IPS-18a (cell line): ENCODE data around the gene KLHDC1.
A peak's percentile ranks its signal among the peaks of the same experiment; 100 is the strongest.
"Not testable (repeated sequence)": the region's sequence is repeated elsewhere in the genome, so short reads cannot be mapped to it uniquely, and the experiment has no call there.

Experiments
- H3K27ac ChIP-seq: one replicate; pipeline ENCODE4 v1.5.1; 2013; ENCODE audit warnings: low read length
- H3K27me3 ChIP-seq: one replicate; pipeline ENCODE4 v1.6.1; 2013; ENCODE audit warnings: mild to moderate bottlenecking, low read length; ENCODE audit not compliant: control insufficient read depth, insufficient read depth
- H3K36me3 ChIP-seq: one replicate; pipeline ENCODE4 v1.6.1; 2013; ENCODE audit warnings: low read depth, low read length; ENCODE audit not compliant: control insufficient read depth
- H3K4me1 ChIP-seq: one replicate; pipeline ENCODE4 v1.6.1; 2013; ENCODE audit warnings: low read depth, low read length; ENCODE audit not compliant: control insufficient read depth
- H3K4me3 ChIP-seq: one replicate; pipeline ENCODE4 v1.5.1; 2013; ENCODE audit warnings: low read length
- H3K9ac ChIP-seq: one replicate; pipeline ENCODE4 v1.6.1; 2013; ENCODE audit warnings: mild to moderate bottlenecking, low read length, moderate library complexity
- H3K9me3 ChIP-seq: one replicate; pipeline ENCODE4 v1.6.1; 2013; ENCODE audit warnings: low read depth, low read length; ENCODE audit not compliant: control insufficient read depth

KLHDC1 gene

DNA sequence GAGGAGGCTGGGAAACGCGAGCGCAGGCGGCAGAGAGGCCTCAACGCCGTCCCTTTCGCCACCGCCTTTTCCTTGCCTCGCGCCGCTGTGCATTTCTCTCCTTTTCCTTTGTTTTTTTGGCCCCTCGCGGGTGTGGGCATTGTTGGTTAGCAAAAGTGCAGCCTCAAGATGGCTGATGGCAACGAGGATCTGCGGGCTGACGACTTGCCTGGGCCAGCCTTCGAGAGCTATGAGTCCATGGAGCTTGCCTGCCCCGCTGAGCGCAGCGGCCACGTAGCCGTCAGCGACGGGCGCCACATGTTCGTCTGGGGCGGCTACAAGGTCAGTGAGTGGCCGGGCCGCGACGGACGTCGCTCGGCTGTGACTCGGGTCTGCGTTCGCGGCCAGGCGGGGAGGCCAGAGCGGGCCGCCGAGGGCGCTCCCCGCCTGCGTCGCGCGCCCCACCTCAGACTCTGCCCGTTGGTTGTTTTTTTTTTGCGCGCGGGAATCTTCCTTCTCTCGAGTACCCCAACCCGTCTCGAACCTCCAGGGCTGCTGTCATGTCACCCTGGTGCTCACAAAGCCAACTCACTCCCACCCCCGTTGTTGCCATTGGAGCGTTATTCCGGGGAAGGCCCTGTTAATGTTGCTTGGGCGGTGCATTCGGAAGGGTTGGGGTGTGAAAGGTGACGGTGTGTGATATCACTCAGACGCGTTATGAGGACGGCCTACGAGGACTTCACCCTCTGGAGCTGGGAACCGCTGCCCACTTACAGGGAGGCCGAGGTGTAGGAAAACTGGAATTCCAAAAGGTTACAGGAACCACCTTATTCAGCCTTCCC is 75.6 kb downstream of the KLHDC1 start:
- no peaks in the 10 kb centered on the region for H3K27me3 ChIP-seq
- H3K27ac ChIP-seq = peak overlapping the region; percentile 38
- peak overlapping the region; percentile 85 for H3K4me3 ChIP-seq
- H3K4me1 ChIP-seq = peaks cover 11% of the 10 kb centered on the region
- peak overlapping the region; percentile 91 for H3K9ac ChIP-seq
- H3K9me3 ChIP-seq = no peaks in the 10 kb centered on the region
- no peaks in the 10 kb centered on the region for H3K36me3 ChIP-seq

DNA sequence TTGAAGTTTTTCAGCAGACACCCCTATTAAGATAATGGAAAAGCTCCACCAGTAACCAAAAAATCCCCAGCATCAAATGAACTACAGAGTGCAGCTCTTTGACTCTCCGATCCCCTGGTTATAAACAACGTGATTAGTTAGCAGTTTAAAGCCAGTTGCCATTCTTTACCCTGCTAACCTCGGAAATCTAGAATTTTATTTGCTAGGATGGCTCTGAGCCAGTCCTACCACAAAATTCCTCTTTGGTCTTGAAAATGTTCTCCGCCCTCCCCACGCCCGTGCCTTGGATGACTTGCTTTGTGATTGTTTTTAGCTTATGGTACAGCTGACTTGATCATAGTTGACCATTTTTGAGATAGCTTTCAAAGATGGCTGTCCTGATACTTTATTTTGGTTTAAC is 76.3 kb downstream of the KLHDC1 start:
- Histone ChIP-seq H3K9me3 (no peaks in the 10 kb centered on the region), H3K9ac (peak overlapping the region; percentile 91), H3K27ac (no peak overlapping the region), H3K4me1 (peaks cover 11% of the 10 kb centered on the region), H3K36me3 (no peaks in the 10 kb centered on the region), H3K27me3 (no peaks in the 10 kb centered on the region), H3K4me3 (peak overlapping the region; percentile 85)

DNA sequence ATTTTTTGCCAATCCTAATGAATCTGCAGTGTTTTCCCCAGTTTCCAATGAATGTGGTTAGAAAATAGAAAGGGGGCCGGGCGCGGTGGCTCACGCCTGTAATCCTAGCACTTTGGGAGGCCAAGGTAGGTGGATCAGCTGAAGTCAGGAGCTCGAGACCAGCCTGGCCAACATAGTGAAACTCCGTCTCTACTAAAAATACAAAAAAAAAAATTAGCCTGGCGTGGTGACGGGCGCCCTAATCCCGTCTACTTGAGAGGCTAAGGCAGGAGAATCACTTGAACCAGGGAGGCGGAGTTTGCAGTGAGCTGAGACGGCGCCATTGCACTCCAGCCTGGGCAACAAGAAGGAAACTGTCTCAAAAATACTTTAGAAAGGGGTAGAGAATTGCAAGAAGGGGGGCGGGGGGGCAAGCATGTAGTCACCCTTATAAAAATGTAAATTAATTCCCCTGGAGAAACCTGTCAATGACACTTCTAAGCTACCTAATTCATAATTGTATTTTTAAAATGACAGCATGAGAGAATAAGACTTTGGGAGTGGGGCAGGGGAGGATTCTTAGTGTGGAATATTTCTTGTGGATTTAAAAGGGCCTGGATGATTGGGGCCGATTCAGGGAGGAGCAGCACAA is 76.8 kb downstream of the KLHDC1 start:
- Histone ChIP-seq H3K27me3 (no peaks in the 10 kb centered on the region), H3K9me3 (no peaks in the 10 kb centered on the region), H3K9ac (peak overlapping the region; percentile 91), H3K4me1 (peaks cover 11% of the 10 kb centered on the region), H3K36me3 (peaks cover 5% of the 10 kb centered on the region), H3K4me3 (peak overlapping the region; percentile 85), H3K27ac (no peak overlapping the region)

DNA sequence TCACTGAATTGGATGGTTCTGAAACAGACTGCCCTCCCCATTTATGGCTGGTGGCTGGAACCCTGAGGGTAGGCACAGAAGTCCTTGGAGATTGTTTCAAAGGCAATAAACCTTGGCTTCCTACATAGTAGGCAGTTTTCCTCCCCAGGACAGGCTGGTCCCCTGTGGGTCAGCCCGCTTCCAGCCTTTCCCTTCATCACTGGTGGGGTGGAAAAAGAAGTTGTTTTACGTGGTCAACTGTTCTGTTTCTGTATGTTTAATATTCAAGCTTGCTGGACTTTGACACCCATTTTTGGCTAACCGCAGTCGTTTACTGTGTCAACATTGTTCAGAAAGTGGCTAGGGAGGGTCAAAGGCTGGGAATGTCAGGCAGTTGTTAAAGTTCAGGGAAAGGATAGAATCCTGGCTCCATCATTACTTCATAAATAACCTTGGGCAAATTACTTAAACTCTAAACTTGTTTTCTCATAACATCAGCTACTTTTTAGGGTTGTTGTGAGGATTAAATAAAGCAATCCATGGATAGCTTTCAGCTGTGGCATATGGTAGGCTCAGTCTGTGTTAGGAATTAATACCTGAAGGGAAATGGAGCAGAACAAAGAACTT is 77.4 kb downstream of the KLHDC1 start:
- H3K36me3 ChIP-seq = peaks cover 11% of the 10 kb centered on the region
- H3K4me3 ChIP-seq = no peak overlapping the region
- no peaks in the 10 kb centered on the region for H3K9me3 ChIP-seq
- no peak overlapping the region for H3K27ac ChIP-seq
- no peaks in the 10 kb centered on the region for H3K27me3 ChIP-seq
- no peak overlapping the region for H3K9ac ChIP-seq
- H3K4me1 ChIP-seq = peaks cover 11% of the 10 kb centered on the region

DNA sequence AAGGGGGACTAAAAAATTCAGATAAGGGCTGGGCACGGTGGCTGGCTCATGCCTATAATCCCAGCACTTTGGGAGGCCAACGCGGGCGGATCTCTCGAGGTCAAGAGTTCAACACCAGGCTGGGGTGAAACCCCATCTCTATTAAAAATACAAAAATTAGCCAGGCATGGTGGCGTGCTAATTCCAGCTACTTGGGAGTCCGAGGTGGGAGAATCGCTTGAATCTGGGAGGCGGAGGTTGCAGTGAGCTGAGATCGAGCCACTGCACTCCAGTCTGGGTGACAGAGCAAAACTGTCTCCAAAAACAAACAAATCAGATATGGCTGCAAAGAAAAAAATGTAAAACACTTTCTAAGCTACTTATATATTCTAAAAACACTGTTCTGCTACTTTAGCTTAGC is 78.8 kb downstream of the KLHDC1 start:
- not testable (repeated sequence) for H3K9me3 ChIP-seq, H3K27me3 ChIP-seq, H3K27ac ChIP-seq, H3K4me3 ChIP-seq, H3K9ac ChIP-seq
- Histone ChIP-seq H3K4me1 (peaks cover 11% of the 10 kb centered on the region), H3K36me3 (peaks cover 11% of the 10 kb centered on the region)

DNA sequence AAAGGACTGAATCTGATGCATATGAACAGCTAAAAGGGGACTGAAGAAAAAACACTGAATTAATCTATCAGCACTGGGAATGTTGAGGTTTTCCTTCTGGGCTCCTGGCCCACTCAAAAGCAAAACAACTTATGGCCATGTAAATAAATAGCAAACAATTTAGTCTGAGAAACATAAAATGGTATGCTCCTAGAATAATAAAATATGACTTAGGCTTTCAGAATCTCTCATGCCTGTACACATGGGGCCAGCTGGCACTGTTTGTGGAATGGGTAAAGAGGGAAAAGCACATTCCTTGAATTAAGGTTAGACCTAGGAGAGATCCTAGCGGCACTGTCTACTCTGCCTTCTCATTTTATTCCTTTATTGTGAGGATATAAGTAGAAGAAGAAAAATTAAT is 81.2 kb downstream of the KLHDC1 start:
- H3K4me1 ChIP-seq = peaks cover 3% of the 10 kb centered on the region
- H3K9ac ChIP-seq = no peak overlapping the region
- H3K27ac ChIP-seq = no peak overlapping the region
- H3K4me3 ChIP-seq = no peak overlapping the region
- H3K27me3 ChIP-seq = no peaks in the 10 kb centered on the region
- H3K36me3 ChIP-seq = peaks cover 26% of the 10 kb centered on the region
- H3K9me3 ChIP-seq = no peaks in the 10 kb centered on the region

DNA sequence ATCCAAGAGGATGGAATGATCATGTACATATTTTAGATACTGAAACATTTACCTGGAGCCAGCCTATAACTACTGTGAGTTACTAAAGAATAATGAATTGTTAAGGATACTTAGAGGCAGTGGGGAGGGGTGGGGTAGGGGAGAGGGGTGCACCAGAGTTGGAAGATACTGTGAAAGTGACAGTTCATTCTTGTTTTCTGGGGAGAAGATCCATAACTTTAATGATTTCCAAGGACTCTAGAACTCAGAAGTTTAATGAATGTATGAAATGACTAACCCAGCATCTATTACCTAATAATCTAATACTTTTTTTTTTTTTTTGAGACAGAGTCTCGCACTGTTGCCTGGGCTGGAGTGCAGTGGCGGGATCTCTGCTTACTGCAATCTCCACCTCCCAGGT is 85.5 kb downstream of the KLHDC1 start:
- H3K9ac ChIP-seq = no peak overlapping the region
- H3K4me3 ChIP-seq = no peak overlapping the region
- no peaks in the 10 kb centered on the region for H3K4me1 ChIP-seq
- no peak overlapping the region for H3K27ac ChIP-seq
- H3K36me3 ChIP-seq = peaks cover 63% of the 10 kb centered on the region
- no peaks in the 10 kb centered on the region for H3K9me3 ChIP-seq
- no peaks in the 10 kb centered on the region for H3K27me3 ChIP-seq

DNA sequence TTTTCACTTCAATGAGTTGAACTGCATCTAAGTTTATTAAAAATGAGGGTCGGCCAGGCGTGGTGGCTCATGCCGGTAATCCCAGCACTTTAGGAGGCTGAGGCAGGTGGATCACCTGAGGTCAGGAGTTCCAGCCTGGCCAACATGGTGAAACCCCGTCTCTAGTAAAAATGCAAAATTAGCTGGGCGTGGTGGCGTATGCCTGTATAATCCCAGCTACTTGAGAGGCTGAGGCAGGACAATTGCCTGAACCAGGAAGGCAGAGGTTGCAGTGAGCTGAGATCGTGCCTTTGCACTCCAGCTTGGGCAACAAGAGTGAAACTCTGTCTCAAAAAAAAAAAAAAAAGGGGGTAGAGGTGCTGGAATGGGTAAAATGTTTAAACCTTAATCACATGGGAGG is 88.1 kb downstream of the KLHDC1 start:
- not testable (repeated sequence) for H3K27ac ChIP-seq, H3K4me3 ChIP-seq, H3K9ac ChIP-seq, H3K9me3 ChIP-seq, H3K27me3 ChIP-seq, H3K4me1 ChIP-seq
- H3K36me3 ChIP-seq = peaks cover 78% of the 10 kb centered on the region

DNA sequence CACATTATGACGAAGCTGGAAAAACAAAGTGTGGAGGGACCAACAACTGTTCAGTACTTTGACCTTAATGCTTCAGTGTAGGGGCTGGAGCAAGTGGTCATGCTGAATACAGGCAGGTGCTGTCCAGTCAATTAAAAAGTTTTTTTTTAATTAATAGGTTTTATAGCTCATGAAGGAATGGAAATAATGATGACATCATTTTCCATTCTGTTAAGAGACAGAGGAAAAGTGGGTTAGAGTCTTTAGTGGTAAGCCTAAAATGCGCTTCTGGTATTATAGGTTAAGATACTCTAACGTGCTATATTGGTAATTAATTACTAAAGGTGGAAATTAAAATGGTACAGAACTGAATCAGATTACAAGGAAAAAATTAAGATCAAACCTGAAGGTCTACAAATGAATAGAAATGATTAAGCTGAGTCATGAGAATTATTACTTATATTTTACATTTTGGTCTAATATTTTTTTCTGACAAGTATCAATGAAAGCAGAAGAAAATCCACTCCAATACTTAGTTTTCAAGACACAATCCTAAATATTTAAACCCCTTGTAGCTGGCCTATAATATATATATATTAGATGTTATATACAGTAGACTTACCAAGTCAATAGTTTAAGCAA is 90.6 kb downstream of the KLHDC1 start:
- Histone ChIP-seq H3K9me3 (no peaks in the 10 kb centered on the region), H3K27me3 (no peaks in the 10 kb centered on the region), H3K9ac (no peak overlapping the region), H3K36me3 (peaks cover 89% of the 10 kb centered on the region), H3K27ac (no peak overlapping the region), H3K4me3 (no peak overlapping the region), H3K4me1 (no peaks in the 10 kb centered on the region)

DNA sequence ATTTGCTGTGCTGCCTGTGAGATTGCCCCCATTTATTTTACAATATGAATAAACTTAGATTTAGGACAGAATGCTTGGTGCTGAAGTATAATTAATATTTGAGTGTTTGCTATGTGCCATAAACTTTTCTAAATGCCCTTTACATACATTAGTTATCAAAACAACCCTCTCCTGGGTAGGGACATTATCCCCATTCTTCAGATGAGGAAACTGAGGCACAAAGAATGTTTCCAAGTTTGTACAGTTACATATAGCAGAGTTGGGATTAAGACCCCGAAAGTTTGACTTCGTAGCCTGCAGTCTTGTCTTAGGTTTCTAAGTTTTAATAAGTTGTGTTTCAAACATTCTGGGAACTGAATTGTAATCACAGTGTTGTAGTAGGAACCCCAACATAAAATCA is 93.4 kb downstream of the KLHDC1 start:
- Histone ChIP-seq H3K9ac (no peak overlapping the region), H3K27me3 (no peaks in the 10 kb centered on the region), H3K27ac (no peak overlapping the region), H3K9me3 (no peaks in the 10 kb centered on the region), H3K4me1 (no peaks in the 10 kb centered on the region), H3K4me3 (no peak overlapping the region), H3K36me3 (peaks cover 86% of the 10 kb centered on the region)

DNA sequence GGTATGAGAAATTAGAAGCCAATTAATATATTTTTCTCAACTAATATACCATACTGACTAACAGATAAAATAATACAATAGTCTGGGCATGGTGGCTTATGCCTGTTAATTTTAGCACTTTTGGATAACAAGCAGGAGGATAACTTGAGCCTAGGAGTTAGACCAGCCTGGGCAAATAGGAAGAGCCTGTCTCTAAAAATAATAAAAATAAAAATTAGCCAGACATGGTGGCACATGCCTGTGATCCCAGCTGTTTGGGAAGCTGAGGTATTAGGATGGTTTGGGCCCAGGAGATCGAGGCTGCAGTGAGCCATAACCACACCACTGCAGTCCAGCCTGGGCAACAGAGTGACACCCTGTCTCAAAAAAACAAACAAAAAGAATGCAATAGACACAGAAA is 99.7 kb downstream of the KLHDC1 start:
- Histone ChIP-seq H3K27ac (no peak overlapping the region), H3K4me3 (no peak overlapping the region), H3K27me3 (no peaks in the 10 kb centered on the region), H3K9ac (no peak overlapping the region), H3K4me1 (no peaks in the 10 kb centered on the region), H3K36me3 (peaks cover 66% of the 10 kb centered on the region), H3K9me3 (no peaks in the 10 kb centered on the region)
